A673 (cell line): Measurements from ENCODE around the gene CSF2RB. TPM values are rescaled to one million over a fixed set of nuclear protein-coding genes. Genes with fewer than 3 reads are reported as not detected.

ENCODE experiments used
- BruUV-seq: library from RNA; stranded (reverse); fragments of 400-500 nt; replicated peaks from 2 replicates; lab custom pipeline; 2021; lab: Mats Ljungman, UMichigan
- CTCF ChIA-PET: fragments of 300-600 bp; sonication (Branson Sonifier 250); formaldehyde crosslinking; loops from one replicate; lab custom pipeline; 2022; ENCODE audit warnings: antibody characterized with exemption; lab: Charles Lee
- POLR2A ChIA-PET: fragments of 300-600 bp; sonication (Branson Sonifier 250); formaldehyde crosslinking; loops from one replicate; lab custom pipeline; 2022; ENCODE audit warnings: antibody characterized with exemption; ENCODE audit not compliant: low non-redundant PET; lab: Charles Lee
- DNase-seq: peaks from one replicate; pipeline ENCODE4 v3.0.0-alpha.2; 2015; ENCODE audit warnings: low spot score
- H3K27ac ChIP-seq: fragments of 200-600 bp; sonication (generic); 2 replicates; pipeline ENCODE4 v1.5.1; 2016; ENCODE audit warnings: mixed run types, low read depth, mild to moderate bottlenecking, mixed read lengths, antibody characterized with exemption, low read length; ENCODE audit not compliant: poor library complexity, severe bottlenecking
- H3K27me3 ChIP-seq: fragments of 200-600 bp; sonication (generic); replicated peaks from 2 replicates; pipeline ENCODE4 v1.6.1; 2017; ENCODE audit warnings: mixed run types, low read depth, mild to moderate bottlenecking, mixed read lengths, antibody characterized with exemption, low read length; ENCODE audit not compliant: insufficient read depth, poor library complexity
- H3K36me3 ChIP-seq: fragments of 200-600 bp; sonication (generic); 2 replicates; pipeline ENCODE4 v1.6.1; 2016; ENCODE audit warnings: mixed run types, mild to moderate bottlenecking, mixed read lengths, antibody characterized with exemption, low read length; ENCODE audit not compliant: insufficient read depth, poor library complexity, severe bottlenecking
- H3K4me1 ChIP-seq: fragments of 200-600 bp; sonication (generic); 2 replicates; pipeline ENCODE4 v1.6.1; 2017; ENCODE audit warnings: mixed run types, mild to moderate bottlenecking, mixed read lengths, antibody characterized with exemption, low read length; ENCODE audit not compliant: insufficient read depth, poor library complexity, severe bottlenecking
- H3K4me3 ChIP-seq: fragments of 200-600 bp; sonication (generic); 2 replicates; pipeline ENCODE4 v1.5.1; 2016; ENCODE audit warnings: low read depth, mixed run types, mild to moderate bottlenecking, mixed read lengths, low read length; ENCODE audit not compliant: poor library complexity, severe bottlenecking
- H3K9me3 ChIP-seq: fragments of 200-600 bp; sonication (generic); 2 replicates; pipeline ENCODE4 v1.6.1; 2016; ENCODE audit warnings: mixed run types, low read depth, mild to moderate bottlenecking, mixed read lengths, antibody characterized with exemption, low read length; ENCODE audit not compliant: poor library complexity, severe bottlenecking
- CTCF ChIP-seq: fragments of 300-800, 200-600 bp; sonication (generic); conservative IDR thresholded peaks from 2 replicates; pipeline ENCODE4 v1.5.1; 2017; ENCODE audit warnings: low read depth, mild to moderate bottlenecking, antibody characterized with exemption, low read length, moderate library complexity, mixed read lengths
- EZH2 ChIP-seq: fragments of 200-600 bp; sonication (generic); IDR thresholded peaks from 2 replicates; pipeline ENCODE4 v1.6.1; 2017; ENCODE audit warnings: borderline replicate concordance, low read depth, mild to moderate bottlenecking, mixed read lengths, antibody characterized with exemption, low read length; ENCODE audit not compliant: poor library complexity, severe bottlenecking
- intact Hi-C: fragments of 100-400 bp; cut with micrococcal nuclease; formaldehyde crosslinking; loops from one replicate; pipeline ENCODE4 v1.10.0; 2022; ENCODE audit not compliant: unreplicated experiment
- total RNA-seq: library from RNA; stranded (reverse); gene quantifications from 2 replicates; pipeline ENCODE4 v1.2.3, GENCODE V29; 2021

The CSF2RB gene
- total RNA-seq, 1 experiment from 2014 or later = not detected

- Histone ChIP-seq H3K4me1 (no peaks in the 10 kb centered on the region), H3K4me3 (no peak overlapping the region), H3K27me3 (peaks cover 33% of the 10 kb centered on the region), H3K36me3 (no peaks in the 10 kb centered on the region), H3K9me3 (no peaks in the 10 kb centered on the region), H3K27ac (no peak overlapping the region)
- intact Hi-C loops = no loop called here
- TF ChIP-seq CTCF (no peak), EZH2 (no peak)
- no peak for DNase-seq
- ChIA-PET POLR2A (no interaction called here), CTCF (interaction anchor here (0.7 kb wide), 1 partner anchor 321 kb away, joined by 5 read pairs; no protein-coding TSS in a partner anchor)
- BruUV-seq = no TSS peak
These were observed 49.9 kb downstream of the CSF2RB start for GRCh38 chr22:36963302-36963701.

GRCh38 chr22:36964106-36964505, 50.7 kb downstream of the CSF2RB start:
- no peak for DNase-seq
- Histone ChIP-seq H3K9me3 (no peaks in the 10 kb centered on the region), H3K27me3 (peaks cover 33% of the 10 kb centered on the region), H3K4me3 (no peak overlapping the region), H3K27ac (no peak overlapping the region), H3K36me3 (no peaks in the 10 kb centered on the region), H3K4me1 (no peaks in the 10 kb centered on the region)
- no TSS peak for BruUV-seq
- TF ChIP-seq CTCF (no peak), EZH2 (no peak)
- ChIA-PET POLR2A (no interaction called here), CTCF (interaction anchor here (0.7 kb wide), 1 partner anchor 322 kb away, joined by 5 read pairs; no protein-coding TSS in a partner anchor)
- intact Hi-C loops = no loop called here

- no peak for DNase-seq
- H3K27me3 ChIP-seq = peaks cover 22% of the 10 kb centered on the region
- H3K4me1 ChIP-seq = no peaks in the 10 kb centered on the region
- H3K9me3 ChIP-seq = no peaks in the 10 kb centered on the region
- intact Hi-C loops = no loop called here
- POLR2A ChIA-PET = no interaction called here
- H3K36me3 ChIP-seq = no peaks in the 10 kb centered on the region
- no TSS peak for BruUV-seq
- no peak overlapping the region for H3K27ac ChIP-seq
- H3K4me3 ChIP-seq = no peak overlapping the region
- CTCF ChIA-PET = no interaction called here
- no peak for TF ChIP-seq EZH2
- TF ChIP-seq CTCF = no peak
These were observed 52.3 kb downstream of the CSF2RB start for GRCh38 chr22:36965696-36966095.
